ENCODE measurements around the gene KLHL26. TPM values are rescaled to one million over a fixed set of nuclear protein-coding genes. Genes with fewer than 3 reads are reported as not detected.
A peak's percentile ranks its signal among the peaks of the same experiment; 100 is the strongest.

Gene KLHL26
- total RNA-seq, 4 donors from 2014 or later = 9.9 to 16.0 (median 10.9) TPM

GRCh38 chr19:18698321-18699167 is 61.7 kb downstream of the KLHL26 start:
- H3K27me3 ChIP-seq = no peaks in the 10 kb centered on the region
- no peak for DNase-seq
- H3K9me3 ChIP-seq = no peaks in the 10 kb centered on the region
- peak overlapping the region in 1 of 4 donors; percentile 82 for H3K27ac ChIP-seq
- H3K4me3 ChIP-seq = no peak overlapping the region
- peaks cover 0 to 26% (median 11%) of the 10 kb centered on the region in 4 donors for H3K4me1 ChIP-seq
- no peaks in the 10 kb centered on the region for H3K36me3 ChIP-seq
- TF ChIP-seq POLR2A (IDR thresholded peaks at IDR 0.05) (no peak), CTCF (IDR thresholded peaks at IDR 0.05) (no peak)

GRCh38 chr19:18699403-18700054 is 62.7 kb downstream of the KLHL26 start:
- Histone ChIP-seq H3K9me3 (no peaks in the 10 kb centered on the region), H3K4me3 (peak overlapping the region in 1 of 4 donors; percentile 50), H3K27ac (peak overlapping the region in 2 of 4 donors; percentile 28 to 82), H3K27me3 (no peaks in the 10 kb centered on the region), H3K4me1 (peaks cover 0 to 26% (median 11%) of the 10 kb centered on the region in 4 donors), H3K36me3 (no peaks in the 10 kb centered on the region)
- no peak for DNase-seq
- TF ChIP-seq POLR2A (IDR thresholded peaks at IDR 0.05) (no peak), CTCF (IDR thresholded peaks at IDR 0.05) (no peak)

- Histone ChIP-seq H3K27me3 (no peaks in the 10 kb centered on the region), H3K4me3 (peak overlapping the region; percentile 28 to 53 (median 48)), H3K27ac (peak overlapping the region; percentile 28 to 82 (median 70)), H3K4me1 (peaks cover 0 to 26% (median 11%) of the 10 kb centered on the region in 4 donors), H3K36me3 (no peaks in the 10 kb centered on the region), H3K9me3 (no peaks in the 10 kb centered on the region)
- DNase-seq = peak; percentile 74 to 88 (median 87)
- TF ChIP-seq POLR2A (IDR thresholded peaks at IDR 0.05) (no peak), CTCF (IDR thresholded peaks at IDR 0.05) (no peak)
Measured at GRCh38 chr19:18700501-18701249, 63.8 kb downstream of the KLHL26 start.

GRCh38 chr19:18701250-18701608 is 64.4 kb downstream of the KLHL26 start:
- Histone ChIP-seq H3K4me1 (peaks cover 0 to 26% (median 11%) of the 10 kb centered on the region in 4 donors), H3K27me3 (no peaks in the 10 kb centered on the region), H3K27ac (peak overlapping the region in 3 of 4 donors; percentile 28 to 82 (median 72)), H3K36me3 (no peaks in the 10 kb centered on the region), H3K4me3 (peak overlapping the region; percentile 28 to 53 (median 48)), H3K9me3 (no peaks in the 10 kb centered on the region)
- DNase-seq = no peak
- TF ChIP-seq POLR2A (IDR thresholded peaks at IDR 0.05) = no peak
- TF ChIP-seq CTCF (IDR thresholded peaks at IDR 0.05) = no peak

- Histone ChIP-seq H3K9me3 (no peaks in the 10 kb centered on the region), H3K4me3 (no peak overlapping the region), H3K27me3 (no peaks in the 10 kb centered on the region), H3K4me1 (peaks cover 0 to 26% (median 11%) of the 10 kb centered on the region in 4 donors), H3K27ac (no peak overlapping the region), H3K36me3 (no peaks in the 10 kb centered on the region)
- no peak for DNase-seq
- TF ChIP-seq CTCF (IDR thresholded peaks at IDR 0.05) (no peak), POLR2A (IDR thresholded peaks at IDR 0.05) (no peak)
Measured at GRCh38 chr19:18704054-18704453, 67.2 kb downstream of the KLHL26 start.
